GM23248 (cell line): ENCODE results near the gene ADAMTSL5. TPM values are rescaled to one million over a fixed set of nuclear protein-coding genes. Genes with fewer than 3 reads are reported as not detected.
"Not testable (repeated sequence)": the region's sequence is repeated elsewhere in the genome, so short reads cannot be mapped to it uniquely, and the experiment has no call there.

Experiments used
- DNase-seq: peaks from one replicate; pipeline ENCODE4 v3.0.0-alpha.2; 2015
- H2AFZ ChIP-seq: fragments of 200-600 bp; sonication (generic); 2 replicates; pipeline ENCODE4 v1.6.1; 2016; ENCODE audit warnings: antibody characterized with exemption
- H3F3A ChIP-seq: fragments of 200-600 bp; sonication (generic); 2 replicates; pipeline ENCODE4 v1.6.1; 2016; ENCODE audit warnings: mild to moderate bottlenecking, antibody characterized with exemption, mixed run types; ENCODE audit not compliant: insufficient read depth
- H3K27ac ChIP-seq: fragments of 200-600 bp; sonication (generic); 2 replicates; pipeline ENCODE4 v1.5.1; 2016; ENCODE audit warnings: mild to moderate bottlenecking
- H3K27me3 ChIP-seq: fragments of 200-600 bp; sonication (generic); replicated peaks from 2 replicates; pipeline ENCODE4 v1.6.1; 2016; ENCODE audit warnings: mild to moderate bottlenecking; ENCODE audit not compliant: insufficient read depth
- H3K36me3 ChIP-seq: fragments of 200-600 bp; sonication (generic); 2 replicates; pipeline ENCODE4 v1.6.1; 2016; ENCODE audit warnings: low read depth, mild to moderate bottlenecking
- H3K4me1 ChIP-seq: fragments of 200-600 bp; sonication (generic); 2 replicates; pipeline ENCODE4 v1.6.1; 2016; ENCODE audit warnings: mild to moderate bottlenecking; ENCODE audit not compliant: insufficient read depth
- H3K4me2 ChIP-seq: fragments of 200-600 bp; sonication (generic); one replicate; pipeline ENCODE4 v1.6.1; 2016; ENCODE audit warnings: mild to moderate bottlenecking; ENCODE audit not compliant: unreplicated experiment
- H3K4me3 ChIP-seq: fragments of 200-600 bp; sonication (generic); 2 replicates; pipeline ENCODE4 v1.5.1; 2016; ENCODE audit warnings: mild to moderate bottlenecking
- H3K79me2 ChIP-seq: fragments of 200-600 bp; sonication (generic); 2 replicates; pipeline ENCODE4 v1.6.1; 2016; ENCODE audit warnings: mild to moderate bottlenecking; ENCODE audit not compliant: insufficient read depth
- H3K9ac ChIP-seq: fragments of 200-600 bp; sonication (generic); 2 replicates; pipeline ENCODE4 v1.6.1; 2016; ENCODE audit warnings: mild to moderate bottlenecking
- H3K9me2 ChIP-seq: fragments of 200-600 bp; sonication (generic); 2 replicates; pipeline ENCODE4 v1.6.1; 2016; ENCODE audit warnings: mixed run types, mild to moderate bottlenecking, moderate library complexity; ENCODE audit not compliant: insufficient read depth
- H3K9me3 ChIP-seq: fragments of 200-600 bp; sonication (generic); one replicate; pipeline ENCODE4 v1.6.1; 2017; ENCODE audit warnings: low read depth
- H4K20me1 ChIP-seq: fragments of 200-600 bp; sonication (generic); 2 replicates; pipeline ENCODE4 v1.6.0; 2016; ENCODE audit not compliant: insufficient read depth
- EZH2 ChIP-seq: fragments of 200-600 bp; sonication (generic); IDR thresholded peaks from 2 replicates; pipeline ENCODE4 v1.6.1; 2018; ENCODE audit warnings: antibody characterized with exemption, mild to moderate bottlenecking; ENCODE audit not compliant: insufficient read depth, poor library complexity, severe bottlenecking
- EZH2phosphoT487 ChIP-seq: fragments of 200-600 bp; sonication (generic); IDR thresholded peaks from 2 replicates; pipeline ENCODE4 v1.6.1; 2018; ENCODE audit warnings: antibody characterized with exemption, moderate library complexity, mild to moderate bottlenecking, low read depth; ENCODE audit not compliant: insufficient read depth
- WGBS, 2 experiments: methylation state at CpG; one replicate each; pipeline ENCODE4 v1.1.6; 2015 to 2017; ENCODE audit warnings: low lambda C conversion rate in 2 of 2, low coverage in 1 of 2; ENCODE audit errors: missing lambda C conversion rate in 2 of 2; 5-methylcytosine and 5-hydroxymethylcytosine counted together
- in situ Hi-C: fragments of 300-500 bp; cut with MboI; formaldehyde crosslinking; loops from 2 replicates; pipeline ENCODE4 v1.15.0; 2020
- polyA plus RNA-seq: library from polyadenylated mRNA; unstranded; fragments of >200 nt; fragmentation: Nextera tagmentation; extraction: Ambion mirVana; gene quantifications from 2 replicates; pipeline ENCODE4 v1.2.1, GENCODE V29; 2016
- total RNA-seq: library from RNA; depleted of rRNA; stranded (reverse); fragments of >200 nt; shearing (Covaris generic); gene quantifications from 2 replicates; pipeline ENCODE4 v1.2.3, GENCODE V29; 2014

ADAMTSL5 gene
- total and polyA plus RNA-seq, 2 experiments from 2014 or later, result 19.3 to 31.7 TPM

GRCh38 chr19:1551068-1552040, 38.5 kb upstream of the ADAMTSL5 start:
- no peak for DNase-seq
- TF ChIP-seq EZH2, result no peak
- TF ChIP-seq EZH2phosphoT487, result no peak
- Histone ChIP-seq H3K4me3 (no peak overlapping the region), H3K79me2 (no peaks in the 10 kb centered on the region), H3K27me3 (no peaks in the 10 kb centered on the region), H3K4me1 (no peaks in the 10 kb centered on the region), H3K36me3 (no peaks in the 10 kb centered on the region), H3K9me3 (no peaks in the 10 kb centered on the region), H3K9ac (no peak overlapping the region), H3K9me2 (no peaks in the 10 kb centered on the region), H2AFZ (no peak overlapping the region), H4K20me1 (no peaks in the 10 kb centered on the region), H3K27ac (no peak overlapping the region), H3F3A (no peaks in the 10 kb centered on the region), H3K4me2 (no peak overlapping the region)
- 68% methylated on average over 17 of the region's 17 CpGs for WGBS, 2 experiments
- in situ Hi-C loops, result no loop called here

GRCh38 chr19:1549332-1549945, 36.6 kb upstream of the ADAMTSL5 start:
- no peak for DNase-seq
- H3K9me2 ChIP-seq, result no peaks in the 10 kb centered on the region
- H3K9ac ChIP-seq, result no peak overlapping the region
- H3K4me3 ChIP-seq, result no peak overlapping the region
- H3K27me3 ChIP-seq, result no peaks in the 10 kb centered on the region
- H4K20me1 ChIP-seq, result no peaks in the 10 kb centered on the region
- no peak overlapping the region for H2AFZ ChIP-seq
- H3K36me3 ChIP-seq, result no peaks in the 10 kb centered on the region
- in situ Hi-C loops, result no loop called here
- 88 to 100% methylated on average over 2 to 4 of the region's 4 CpGs for WGBS, 2 experiments
- H3K9me3 ChIP-seq, result no peaks in the 10 kb centered on the region
- no peaks in the 10 kb centered on the region for H3F3A ChIP-seq
- H3K4me2 ChIP-seq, result no peak overlapping the region
- H3K79me2 ChIP-seq, result no peaks in the 10 kb centered on the region
- TF ChIP-seq EZH2 (no peak), EZH2phosphoT487 (no peak)
- H3K4me1 ChIP-seq, result no peaks in the 10 kb centered on the region
- H3K27ac ChIP-seq, result no peak overlapping the region

- no peak overlapping the region for H3K4me3 ChIP-seq
- H3K4me1 ChIP-seq, result no peaks in the 10 kb centered on the region
- no peak overlapping the region for H3K4me2 ChIP-seq
- H3K27me3 ChIP-seq, result peaks cover 8% of the 10 kb centered on the region; the same call in 1 of the 2 replicates
- no peaks in the 10 kb centered on the region for H3F3A ChIP-seq
- H3K9me2 ChIP-seq, result no peaks in the 10 kb centered on the region
- no peaks in the 10 kb centered on the region for H3K36me3 ChIP-seq
- no peaks in the 10 kb centered on the region for H3K79me2 ChIP-seq
- TF ChIP-seq EZH2, result no peak
- no peak for TF ChIP-seq EZH2phosphoT487
- in situ Hi-C loops, result no loop called here
- H3K27ac ChIP-seq, result no peak overlapping the region
- H4K20me1 ChIP-seq, result no peaks in the 10 kb centered on the region
- H3K9me3 ChIP-seq, result no peaks in the 10 kb centered on the region
- H2AFZ ChIP-seq, result no peak overlapping the region
- 20 to 27% methylated on average over 15 to 17 of the region's 17 CpGs for WGBS, 2 experiments
- H3K9ac ChIP-seq, result no peak overlapping the region
- no peak for DNase-seq
Measured at GRCh38 chr19:1540365-1540925, 27.6 kb upstream of the ADAMTSL5 start.

- in situ Hi-C loops, H3K9me2 ChIP-seq, H3K4me3 ChIP-seq, H3K27ac ChIP-seq, DNase-seq, H3K9ac ChIP-seq, H3K4me2 ChIP-seq, H4K20me1 ChIP-seq, H3K4me1 ChIP-seq, H3K9me3 ChIP-seq, H3K27me3 ChIP-seq, H3F3A ChIP-seq, H3K36me3 ChIP-seq, H2AFZ ChIP-seq, H3K79me2 ChIP-seq: not testable (repeated sequence)
- 88 to 90% methylated on average over 11 of the region's 11 CpGs for WGBS, 2 experiments
Measured at GRCh38 chr19:1539749-1540148, 26.9 kb upstream of the ADAMTSL5 start.
